ENCODE measurements around the gene TMSB4X.
"Not testable (repeated sequence)": the region's sequence is repeated elsewhere in the genome, so short reads cannot be mapped to it uniquely, and the experiment has no call there.

Gene TMSB4X

GRCh38 chrX:12977761-12978204 is 2.9 kb downstream of the TMSB4X start:
- no peak overlapping the region for H3K9ac ChIP-seq (ENCODE audit: insufficient read length)

DNA sequence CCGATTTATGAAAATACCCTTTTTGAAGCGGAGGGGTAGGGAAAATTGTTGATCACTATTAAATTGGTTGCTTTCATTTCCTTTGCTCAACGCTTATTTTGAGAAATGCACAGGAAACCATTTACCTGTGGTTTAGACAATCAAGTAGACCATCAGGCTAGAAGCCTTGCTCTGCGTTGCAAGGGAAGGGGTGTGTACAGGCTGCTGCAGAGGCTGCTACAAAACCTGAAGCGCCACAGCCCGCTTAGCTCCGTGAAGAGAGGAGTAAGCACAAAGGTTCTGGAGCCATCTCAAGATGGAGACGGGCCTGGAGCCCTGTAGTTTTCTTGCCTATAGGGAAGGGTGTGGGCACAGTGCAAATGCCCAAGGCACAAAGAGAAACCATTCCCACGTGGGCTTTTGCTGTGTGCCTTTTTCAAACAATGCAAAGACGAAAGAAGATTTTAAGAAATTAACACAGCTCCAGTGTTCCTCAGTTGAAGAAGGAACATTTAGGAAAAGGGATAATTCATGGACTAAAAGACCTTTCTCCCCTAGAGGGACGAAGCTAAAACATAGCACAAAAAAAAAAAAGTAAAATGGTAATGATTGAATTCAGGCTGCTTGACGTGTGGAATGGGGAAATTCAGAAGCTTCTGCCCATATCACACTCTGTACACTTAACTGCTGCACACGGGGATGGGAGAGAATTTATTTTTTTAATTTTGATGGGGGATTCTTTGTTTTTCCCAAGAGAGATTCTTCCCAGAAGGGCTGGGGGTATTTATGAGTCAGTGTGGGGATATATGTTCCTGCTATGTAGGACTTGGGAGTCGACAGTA is 3.5 kb downstream of the TMSB4X start:
- Histone ChIP-seq H3K36me3 (ENCODE audit: insufficient read depth, low read length) (no peaks in the 10 kb centered on the region), H3K27ac (no peak overlapping the region), H3K9me3 (ENCODE audit: low read depth, low read length) (no peaks in the 10 kb centered on the region), H3K4me3 (no peak overlapping the region), H3K9ac (ENCODE audit: insufficient read length) (no peak overlapping the region)
- no peak for DNase-seq (ENCODE audit: low read depth, low spot score)
- no peak for TF ChIP-seq FOXP2 (optimal IDR thresholded peaks at IDR 0.05; ENCODE audit: control extremely low read depth, extremely low read length, insufficient read depth)
- no peak for TF ChIP-seq EZH2 (IDR thresholded peaks at IDR 0.05)
- TF ChIP-seq POLR2AphosphoS5 (IDR thresholded peaks at IDR 0.05; ENCODE audit: borderline replicate concordance, low read depth, low read length) = no peak

More at GRCh38 chrX:12977761-12978204, 2.9 kb downstream of the TMSB4X start:
- no peaks in the 10 kb centered on the region for H3K36me3 ChIP-seq (ENCODE audit: insufficient read depth, low read length)
- H3K27ac ChIP-seq = no peak overlapping the region
- TF ChIP-seq POLR2AphosphoS5 (IDR thresholded peaks at IDR 0.05; ENCODE audit: borderline replicate concordance, low read depth, low read length) (no peak), FOXP2 (optimal IDR thresholded peaks at IDR 0.05; ENCODE audit: control extremely low read depth, extremely low read length, insufficient read depth) (no peak), EZH2 (IDR thresholded peaks at IDR 0.05) (no peak)
- no peak for DNase-seq (ENCODE audit: low read depth, low spot score)
- no peaks in the 10 kb centered on the region for H3K9me3 ChIP-seq (ENCODE audit: low read depth, low read length)
- no peak overlapping the region for H3K4me3 ChIP-seq

- H3K9ac ChIP-seq (ENCODE audit: insufficient read length) = no peak overlapping the region
- DNase-seq (ENCODE audit: low read depth, low spot score) = no peak
- no peak overlapping the region for H3K4me3 ChIP-seq
- no peaks in the 10 kb centered on the region for H3K36me3 ChIP-seq (ENCODE audit: insufficient read depth, low read length)
- H3K9me3 ChIP-seq (ENCODE audit: low read depth, low read length) = no peaks in the 10 kb centered on the region
- TF ChIP-seq POLR2AphosphoS5 (IDR thresholded peaks at IDR 0.05; ENCODE audit: borderline replicate concordance, low read depth, low read length) (no peak), EZH2 (IDR thresholded peaks at IDR 0.05) (no peak), FOXP2 (optimal IDR thresholded peaks at IDR 0.05; ENCODE audit: control extremely low read depth, extremely low read length, insufficient read depth) (no peak)
- H3K27ac ChIP-seq = no peak overlapping the region
Observed at GRCh38 chrX:12979026-12979607, 4.2 kb downstream of the TMSB4X start.

- no peaks in the 10 kb centered on the region for H3K36me3 ChIP-seq (ENCODE audit: insufficient read depth, low read length)
- no peak overlapping the region for H3K27ac ChIP-seq
- TF ChIP-seq EZH2 (IDR thresholded peaks at IDR 0.05) (no peak), POLR2AphosphoS5 (IDR thresholded peaks at IDR 0.05; ENCODE audit: borderline replicate concordance, low read depth, low read length) (no peak), FOXP2 (optimal IDR thresholded peaks at IDR 0.05; ENCODE audit: control extremely low read depth, extremely low read length, insufficient read depth) (no peak)
- no peak for DNase-seq (ENCODE audit: low read depth, low spot score)
- H3K9ac ChIP-seq (ENCODE audit: insufficient read length) = no peak overlapping the region
- no peak overlapping the region for H3K4me3 ChIP-seq
- H3K9me3 ChIP-seq (ENCODE audit: low read depth, low read length) = no peaks in the 10 kb centered on the region
Observed at GRCh38 chrX:12979616-12980015, 4.7 kb downstream of the TMSB4X start.

- not testable (repeated sequence) for DNase-seq (ENCODE audit: low read depth, low spot score); H3K4me3 ChIP-seq; H3K9me3 ChIP-seq (ENCODE audit: low read depth, low read length); H3K9ac ChIP-seq (ENCODE audit: insufficient read length); H3K27ac ChIP-seq; H3K36me3 ChIP-seq (ENCODE audit: insufficient read depth, low read length)
Observed at GRCh38 chrX:12980039-12980438, 5.1 kb downstream of the TMSB4X start.

DNA sequence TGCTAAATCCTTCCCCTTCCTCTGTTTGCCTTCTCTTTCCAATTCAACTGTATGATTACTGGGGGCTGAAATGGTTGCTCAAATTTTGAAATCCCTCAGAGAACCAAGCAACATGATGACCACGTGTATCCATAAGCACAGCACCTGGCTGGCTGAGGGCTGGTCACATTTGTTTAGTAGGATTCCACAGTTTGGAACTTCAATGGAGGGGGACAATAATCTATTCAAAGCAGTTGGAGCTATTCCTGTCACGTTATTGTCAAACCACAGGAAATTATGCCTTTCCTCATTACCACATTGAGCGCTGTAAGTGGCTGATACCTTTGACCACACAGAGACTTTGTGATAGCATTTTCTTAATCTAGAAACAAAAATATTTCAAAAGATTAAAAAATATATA is 7.0 kb downstream of the TMSB4X start:
- no peak for DNase-seq (ENCODE audit: low read depth, low spot score)
- no peaks in the 10 kb centered on the region for H3K9me3 ChIP-seq (ENCODE audit: low read depth, low read length)
- no peak overlapping the region for H3K9ac ChIP-seq (ENCODE audit: insufficient read length)
- no peak overlapping the region for H3K27ac ChIP-seq
- H3K36me3 ChIP-seq (ENCODE audit: insufficient read depth, low read length) = no peaks in the 10 kb centered on the region
- no peak for TF ChIP-seq POLR2AphosphoS5 (IDR thresholded peaks at IDR 0.05; ENCODE audit: borderline replicate concordance, low read depth, low read length)
- TF ChIP-seq FOXP2 (optimal IDR thresholded peaks at IDR 0.05; ENCODE audit: control extremely low read depth, extremely low read length, insufficient read depth) = no peak
- TF ChIP-seq EZH2 (IDR thresholded peaks at IDR 0.05) = no peak
- no peak overlapping the region for H3K4me3 ChIP-seq

DNA sequence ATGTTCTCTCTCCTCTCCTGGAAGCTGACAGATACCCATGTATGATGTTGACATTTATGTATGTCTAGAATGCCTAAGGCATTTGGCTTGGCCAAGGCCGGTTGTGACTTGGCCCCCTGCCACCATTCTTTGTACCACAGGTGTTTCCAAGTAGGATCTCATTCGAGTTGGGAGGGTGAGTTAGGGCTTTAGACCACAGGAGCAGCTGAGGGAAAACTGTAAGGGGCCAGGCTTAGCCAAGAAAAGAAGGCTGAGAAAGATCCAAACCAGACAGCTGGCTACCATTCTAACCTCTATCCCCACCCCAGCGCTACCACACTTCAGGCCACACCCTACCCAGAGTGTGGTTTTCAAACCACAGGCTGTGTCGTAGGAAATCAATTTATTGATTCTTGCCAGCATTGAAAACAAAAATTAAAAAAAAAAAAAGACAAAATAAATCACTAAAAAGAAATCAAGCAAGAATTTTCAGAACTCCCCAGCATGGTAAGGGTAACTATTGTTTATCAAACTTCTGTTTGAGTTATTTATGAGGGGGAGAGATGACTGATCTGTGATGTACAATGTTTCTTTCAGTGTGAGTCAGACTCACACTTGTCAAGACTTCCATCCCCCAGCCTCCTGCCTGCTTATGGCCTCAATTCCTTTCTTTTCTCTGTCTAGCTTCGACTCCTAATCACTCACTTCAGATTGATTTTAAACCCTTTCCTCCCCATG is 9.9 kb downstream of the TMSB4X start:
- Histone ChIP-seq H3K4me3 (no peak overlapping the region), H3K36me3 (ENCODE audit: insufficient read depth, low read length) (no peaks in the 10 kb centered on the region), H3K9me3 (ENCODE audit: low read depth, low read length) (no peaks in the 10 kb centered on the region), H3K9ac (ENCODE audit: insufficient read length) (no peak overlapping the region), H3K27ac (no peak overlapping the region)
- TF ChIP-seq EZH2 (IDR thresholded peaks at IDR 0.05) = no peak
- no peak for TF ChIP-seq FOXP2 (optimal IDR thresholded peaks at IDR 0.05; ENCODE audit: control extremely low read depth, extremely low read length, insufficient read depth)
- no peak for TF ChIP-seq POLR2AphosphoS5 (IDR thresholded peaks at IDR 0.05; ENCODE audit: borderline replicate concordance, low read depth, low read length)
- DNase-seq (ENCODE audit: low read depth, low spot score) = no peak

- H3K4me3 ChIP-seq = no peak overlapping the region
- TF ChIP-seq POLR2AphosphoS5 (IDR thresholded peaks at IDR 0.05; ENCODE audit: borderline replicate concordance, low read depth, low read length) (no peak), EZH2 (IDR thresholded peaks at IDR 0.05) (no peak), FOXP2 (optimal IDR thresholded peaks at IDR 0.05; ENCODE audit: control extremely low read depth, extremely low read length, insufficient read depth) (no peak)
- H3K27ac ChIP-seq = no peak overlapping the region
- no peak overlapping the region for H3K9ac ChIP-seq (ENCODE audit: insufficient read length)
- no peak for DNase-seq (ENCODE audit: low read depth, low spot score)
- H3K36me3 ChIP-seq (ENCODE audit: insufficient read depth, low read length) = no peaks in the 10 kb centered on the region
- H3K9me3 ChIP-seq (ENCODE audit: low read depth, low read length) = no peaks in the 10 kb centered on the region
Observed at GRCh38 chrX:12985331-12985730, 10.4 kb downstream of the TMSB4X start.
